CD4-positive, alpha-beta memory T cell (primary cell): ENCODE data around the gene LYL1. TPM values are rescaled to one million over a fixed set of nuclear protein-coding genes. Genes with fewer than 3 reads are reported as not detected.
A peak's percentile ranks its signal among the peaks of the same experiment; 100 is the strongest.

Experiments
- CTCF ChIA-PET: fragments of 350-600 bp; sonication (Branson Sonifier 250); formaldehyde crosslinking; loops from one replicate; lab custom pipeline; 2021; ENCODE audit warnings: inconsistent platforms; ENCODE audit not compliant: partially characterized antibody; lab: Charles Lee
- POLR2A ChIA-PET: fragments of 350-600 bp; sonication (Branson Sonifier 250); formaldehyde crosslinking; loops from one replicate; lab custom pipeline; 2021; ENCODE audit not compliant: partially characterized antibody; lab: Charles Lee
- DNase-seq, 5 donors: peaks; one replicate each; pipeline versions ENCODE4 v3.0.0 to v3.0.0-alpha.2; 2020 to 2022; ENCODE audit warnings: mixed read lengths in 1 of 5
- H3K27ac ChIP-seq: one replicate; pipeline ENCODE4 v1.7.0; 2013; ENCODE audit warnings: low read depth, low read length
- H3K27me3 ChIP-seq: 2 replicates; pipeline ENCODE4 v1.7.0; 2013; ENCODE audit warnings: mild to moderate bottlenecking, low read length, moderate library complexity; ENCODE audit not compliant: insufficient read depth
- H3K36me3 ChIP-seq: 2 replicates; pipeline ENCODE4 v1.7.0; 2013; ENCODE audit warnings: mild to moderate bottlenecking, low read length, moderate library complexity; ENCODE audit not compliant: insufficient read depth
- H3K4me1 ChIP-seq: 2 replicates; pipeline ENCODE4 v1.7.0; 2013; ENCODE audit warnings: mild to moderate bottlenecking, low read length, moderate library complexity; ENCODE audit not compliant: insufficient read depth
- H3K4me3 ChIP-seq, 2 donors: one replicate each; pipeline ENCODE4 v1.7.0; 2013; ENCODE audit warnings: low read length in 2 of 2, mild to moderate bottlenecking in 1 of 2
- H3K9me3 ChIP-seq, 2 donors: one replicate each; pipeline ENCODE4 v1.7.0; 2013; ENCODE audit warnings: low read length in 2 of 2, control low read depth in 1 of 2; ENCODE audit not compliant: control insufficient read depth in 1 of 2
- H3K27ac Mint-ChIP-seq, 7 donors: one replicate each; pipeline ENCODE4 v1.8.0; 2020 to 2021; ENCODE audit warnings: mixed read lengths in 7 of 7, mild to moderate bottlenecking in 6 of 7, inconsistent platforms in 3 of 7, moderate library complexity in 3 of 7
- H3K27me3 Mint-ChIP-seq, 2 donors: one replicate each; pipeline ENCODE4 v1.8.0; 2020 to 2021; ENCODE audit warnings: mixed read lengths in 2 of 2
- H3K36me3 Mint-ChIP-seq, 2 donors: one replicate each; pipeline ENCODE4 v1.8.0; 2020 to 2021; ENCODE audit warnings: mixed read lengths in 2 of 2, inconsistent platforms in 1 of 2, mild to moderate bottlenecking in 1 of 2
- H3K4me1 Mint-ChIP-seq, 4 donors: one replicate each; pipeline ENCODE4 v1.8.0; 2020 to 2021; ENCODE audit warnings: mixed read lengths in 4 of 4, mild to moderate bottlenecking in 1 of 4
- H3K4me3 Mint-ChIP-seq, 8 donors: one replicate each; pipeline ENCODE4 v1.8.0; 2020 to 2021; ENCODE audit warnings: mixed read lengths in 8 of 8, mild to moderate bottlenecking in 7 of 8, moderate library complexity in 6 of 8, inconsistent platforms in 3 of 8
- H3K9me3 Mint-ChIP-seq, 8 donors: one replicate each; pipeline ENCODE4 v1.8.0; 2020 to 2021; ENCODE audit warnings: mixed read lengths in 8 of 8, mild to moderate bottlenecking in 5 of 8, inconsistent platforms in 3 of 8, moderate library complexity in 1 of 8
- intact Hi-C: fragments of 100-400 bp; cut with micrococcal nuclease; formaldehyde crosslinking; loops from one replicate; pipeline ENCODE4 v1.15.1; 2023
- polyA plus RNA-seq, 2 donors: library from polyadenylated mRNA; unstranded; fragments of 300-500 nt; fragmentation: Illumina TruSeq; gene quantifications; one replicate each; pipeline ENCODE4 v1.2.3, GENCODE V29; 2021
- total RNA-seq, 2 experiments: library from RNA; stranded (reverse); gene quantifications; one replicate each; pipeline ENCODE4 v1.2.3, GENCODE V29; 2021

LYL1 gene
- total and polyA plus RNA-seq, 4 experiments from 2014 or later: 2.3 to 16.9 (median 12.8) TPM

DNA sequence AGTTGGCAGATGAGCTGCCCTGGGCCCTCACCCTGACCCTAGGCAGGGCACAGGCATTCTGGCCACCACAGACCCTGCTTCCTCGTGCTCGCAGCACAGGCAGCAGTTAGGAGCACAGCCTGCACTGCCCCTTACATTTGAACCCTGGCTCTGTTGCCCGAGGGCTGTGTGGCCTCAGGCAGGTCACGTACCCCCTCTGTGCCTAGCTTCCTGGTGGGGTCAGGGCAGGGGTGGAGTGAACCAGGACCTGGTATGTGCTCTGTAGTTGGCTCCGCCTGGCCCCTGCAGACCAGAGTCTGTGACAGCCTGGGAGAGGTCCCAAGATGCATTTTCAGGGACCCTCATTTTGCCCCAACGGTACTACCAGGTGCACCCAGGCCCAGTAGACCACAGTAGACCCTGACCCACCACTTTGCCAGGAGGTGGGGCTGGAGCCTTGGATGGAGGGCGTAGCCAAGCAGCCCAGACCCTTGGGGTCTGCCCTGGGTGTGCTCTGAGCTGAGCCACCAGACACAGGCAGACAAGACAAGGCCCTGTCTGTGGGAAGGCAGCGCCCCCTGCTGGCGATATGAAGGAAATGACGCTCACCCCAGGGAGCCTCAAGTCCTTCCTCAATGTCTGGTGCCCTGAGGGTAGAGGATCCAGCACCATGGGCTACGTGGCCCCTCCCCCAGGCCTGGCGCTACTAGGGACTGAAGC is 9.1 kb downstream of the LYL1 start:
- peaks cover 38% of the 10 kb centered on the region for H3K4me1 ChIP-seq
- H3K9me3 ChIP-seq: no peaks in the 10 kb centered on the region
- Mint-ChIP-seq H3K9me3 (no peaks in the 10 kb centered on the region), H3K27me3 (peaks cover 5 to 9% of the 10 kb centered on the region in 2 donors), H3K4me1 (peaks cover 11 to 37% (median 18%) of the 10 kb centered on the region in 4 donors), H3K36me3 (no peaks in the 10 kb centered on the region), H3K27ac (peak overlapping the region in 4 of 7 donors; percentile 24 to 68 (median 36)), H3K4me3 (peak overlapping the region in 2 of 8 donors; percentile 33 to 64)
- H3K27me3 ChIP-seq: peaks cover 15% of the 10 kb centered on the region
- peak; percentile 76 to 82 (median 78) for DNase-seq
- POLR2A ChIA-PET: interaction anchor here (0.8 to 5.0 kb wide), 10 partner anchors 9 to 208 kb away, joined by 3 to 42 read pairs (median 4); partner anchors contain the start of genes CALR, LYL1 and NACC1
- H3K36me3 ChIP-seq: no peaks in the 10 kb centered on the region
- no peak overlapping the region for H3K4me3 ChIP-seq
- intact Hi-C loops: loop anchor here (1.0 to 5.0 kb wide), 5 partner anchors 32 to 169 kb away; no protein-coding TSS in a partner anchor
- CTCF ChIA-PET: interaction anchor here (0.8 to 8.2 kb wide), 13 partner anchors 9 to 169 kb away, joined by 3 to 129 read pairs (median 4); no protein-coding TSS in a partner anchor
- no peak overlapping the region for H3K27ac ChIP-seq

DNA sequence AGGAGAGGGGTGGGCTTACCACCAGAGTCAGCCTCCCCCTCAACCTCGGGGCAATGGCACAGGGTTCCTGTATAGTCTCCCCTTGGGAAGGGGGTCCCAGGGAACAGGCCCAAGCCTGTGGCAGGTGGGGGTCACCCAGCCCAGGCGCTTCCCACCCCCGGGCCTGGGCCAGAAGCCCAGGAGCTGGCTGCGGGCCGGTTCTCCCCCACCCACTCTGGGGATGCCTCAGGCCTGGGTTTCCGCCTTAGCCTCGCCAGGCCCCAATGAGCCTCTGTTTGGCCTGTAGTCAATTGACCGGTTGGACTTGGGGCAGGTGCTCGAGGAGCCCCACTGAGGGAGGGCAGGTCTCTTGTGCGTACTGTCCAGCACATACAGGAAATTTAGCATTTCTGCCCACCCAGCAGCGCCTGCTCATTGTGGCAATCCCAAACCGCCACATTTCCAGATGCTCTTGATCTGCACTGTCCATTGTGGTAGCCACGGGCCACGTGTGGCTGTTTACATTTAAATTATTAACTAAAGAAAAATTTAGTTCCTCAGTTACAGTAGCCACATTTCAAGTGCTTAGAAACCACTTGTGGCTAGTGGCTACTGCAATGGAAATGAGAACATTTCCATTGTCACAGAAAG is 9.9 kb downstream of the LYL1 start:
- Mint-ChIP-seq H3K27me3 (peaks cover 5 to 6% of the 10 kb centered on the region in 2 donors), H3K9me3 (no peaks in the 10 kb centered on the region), H3K36me3 (no peaks in the 10 kb centered on the region), H3K27ac (peak overlapping the region in 1 of 7 donors; percentile 68), H3K4me3 (no peak overlapping the region), H3K4me1 (peaks cover 8 to 29% (median 15%) of the 10 kb centered on the region in 4 donors)
- no peak overlapping the region for H3K27ac ChIP-seq
- H3K9me3 ChIP-seq: no peaks in the 10 kb centered on the region
- intact Hi-C loops: loop anchor here (1.0 to 5.0 kb wide), 3 partner anchors 31 to 114 kb away; no protein-coding TSS in a partner anchor
- H3K4me3 ChIP-seq: no peak overlapping the region
- H3K27me3 ChIP-seq: peaks cover 15% of the 10 kb centered on the region
- H3K36me3 ChIP-seq: no peaks in the 10 kb centered on the region
- peak in 1 of 5 donors; percentile 21 for DNase-seq
- ChIA-PET CTCF (interaction anchor here (1.0 to 8.2 kb wide), 5 partner anchors 12 to 170 kb away, joined by 3 to 129 read pairs (median 40); no protein-coding TSS in a partner anchor), POLR2A (interaction anchor here (1.2 to 5.0 kb wide), 2 partner anchors 12 to 115 kb away, joined by 4 to 42 read pairs; no protein-coding TSS in a partner anchor)
- peaks cover 38% of the 10 kb centered on the region for H3K4me1 ChIP-seq

DNA sequence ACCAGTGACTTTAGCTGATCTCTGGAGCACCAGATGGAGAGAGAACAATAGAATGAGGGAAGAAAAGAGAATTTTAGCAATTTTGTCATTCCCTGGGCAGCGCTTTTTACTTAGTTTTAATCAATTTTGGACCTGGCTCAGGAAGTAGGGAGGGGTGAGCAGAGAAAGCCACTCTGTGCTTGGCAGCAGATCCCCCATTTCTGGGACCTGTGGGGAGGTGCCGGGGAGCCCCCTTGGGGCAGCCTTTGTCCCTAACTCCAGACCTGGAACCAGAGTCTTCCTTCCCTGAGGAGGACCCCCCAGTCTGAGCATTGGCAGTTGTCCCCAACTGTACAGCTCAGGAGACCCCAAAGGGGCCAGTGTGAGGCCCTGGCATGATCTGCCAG is 10.5 kb downstream of the LYL1 start:
- intact Hi-C loops: loop anchor here (5.0 kb wide), 1 partner anchor 60 kb away; no protein-coding TSS in a partner anchor
- H3K4me1 ChIP-seq: peaks cover 34% of the 10 kb centered on the region
- no peaks in the 10 kb centered on the region for H3K36me3 ChIP-seq
- DNase-seq: no peak
- Mint-ChIP-seq H3K9me3 (no peaks in the 10 kb centered on the region), H3K4me1 (peaks cover 7 to 26% (median 14%) of the 10 kb centered on the region in 4 donors), H3K27me3 (peaks cover 5% of the 10 kb centered on the region in 2 donors), H3K4me3 (no peak overlapping the region), H3K36me3 (no peaks in the 10 kb centered on the region), H3K27ac (no peak overlapping the region)
- no peak overlapping the region for H3K4me3 ChIP-seq
- H3K9me3 ChIP-seq: no peaks in the 10 kb centered on the region
- POLR2A ChIA-PET: no interaction called here
- CTCF ChIA-PET: interaction anchor here (1.3 to 8.2 kb wide), 3 partner anchors 12 to 113 kb away, joined by 4 to 129 read pairs (median 51); no protein-coding TSS in a partner anchor
- H3K27ac ChIP-seq: no peak overlapping the region
- H3K27me3 ChIP-seq: peaks cover 12% of the 10 kb centered on the region

DNA sequence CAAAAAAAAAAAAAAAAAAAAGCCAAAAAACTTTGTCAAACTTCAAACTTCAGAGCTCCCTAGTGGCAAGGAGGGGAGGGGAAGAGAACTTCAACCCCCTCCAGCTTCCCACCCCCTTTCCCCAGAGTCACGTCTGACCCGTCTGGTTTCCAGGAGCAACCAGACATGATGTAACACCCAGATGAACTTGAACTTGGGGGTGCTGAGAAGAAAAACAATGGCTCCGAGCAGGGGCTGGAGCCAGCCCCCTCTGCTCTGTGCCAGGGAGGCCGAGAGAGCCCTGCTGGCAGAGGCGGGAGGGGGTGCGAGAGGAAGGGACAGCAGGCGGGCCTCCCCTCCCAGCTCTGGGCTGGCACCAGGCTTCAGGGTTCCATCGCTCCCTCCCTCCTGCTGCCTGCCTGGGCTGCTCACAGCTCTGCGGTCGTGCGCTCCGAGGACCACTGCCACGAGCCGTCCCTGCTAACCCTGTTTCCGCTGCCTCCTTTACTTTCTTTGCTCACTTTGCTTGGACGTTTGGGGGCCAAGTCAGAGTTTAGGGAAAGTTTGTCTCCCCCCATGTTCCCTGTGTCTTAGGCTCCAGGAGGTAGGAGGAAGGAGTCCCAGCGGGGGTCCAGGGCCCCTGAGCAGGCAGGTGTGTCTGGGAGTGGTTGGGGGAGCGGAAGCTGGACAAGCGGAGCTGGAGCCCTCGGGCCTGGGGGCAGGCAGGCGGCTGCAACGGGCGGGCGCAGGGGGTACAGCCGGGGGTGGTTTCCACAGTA is 11.1 kb downstream of the LYL1 start:
- Mint-ChIP-seq H3K4me3 (no peak overlapping the region), H3K9me3 (no peaks in the 10 kb centered on the region), H3K27ac (no peak overlapping the region), H3K36me3 (no peaks in the 10 kb centered on the region), H3K27me3 (peaks cover 2 to 3% of the 10 kb centered on the region in 2 donors), H3K4me1 (peaks cover 5 to 22% (median 11%) of the 10 kb centered on the region in 4 donors)
- CTCF ChIA-PET: interaction anchor here (0.6 to 8.2 kb wide), 6 partner anchors 12 to 113 kb away, joined by 3 to 129 read pairs (median 4); no protein-coding TSS in a partner anchor
- Histone ChIP-seq H3K27ac (no peak overlapping the region), H3K27me3 (peaks cover 6% of the 10 kb centered on the region), H3K9me3 (no peaks in the 10 kb centered on the region), H3K36me3 (no peaks in the 10 kb centered on the region), H3K4me3 (no peak overlapping the region), H3K4me1 (peaks cover 29% of the 10 kb centered on the region)
- POLR2A ChIA-PET: no interaction called here
- intact Hi-C loops: loop anchor here (5.0 kb wide), 1 partner anchor 59 kb away; no protein-coding TSS in a partner anchor
- peak in 1 of 5 donors; percentile 32 for DNase-seq

DNA sequence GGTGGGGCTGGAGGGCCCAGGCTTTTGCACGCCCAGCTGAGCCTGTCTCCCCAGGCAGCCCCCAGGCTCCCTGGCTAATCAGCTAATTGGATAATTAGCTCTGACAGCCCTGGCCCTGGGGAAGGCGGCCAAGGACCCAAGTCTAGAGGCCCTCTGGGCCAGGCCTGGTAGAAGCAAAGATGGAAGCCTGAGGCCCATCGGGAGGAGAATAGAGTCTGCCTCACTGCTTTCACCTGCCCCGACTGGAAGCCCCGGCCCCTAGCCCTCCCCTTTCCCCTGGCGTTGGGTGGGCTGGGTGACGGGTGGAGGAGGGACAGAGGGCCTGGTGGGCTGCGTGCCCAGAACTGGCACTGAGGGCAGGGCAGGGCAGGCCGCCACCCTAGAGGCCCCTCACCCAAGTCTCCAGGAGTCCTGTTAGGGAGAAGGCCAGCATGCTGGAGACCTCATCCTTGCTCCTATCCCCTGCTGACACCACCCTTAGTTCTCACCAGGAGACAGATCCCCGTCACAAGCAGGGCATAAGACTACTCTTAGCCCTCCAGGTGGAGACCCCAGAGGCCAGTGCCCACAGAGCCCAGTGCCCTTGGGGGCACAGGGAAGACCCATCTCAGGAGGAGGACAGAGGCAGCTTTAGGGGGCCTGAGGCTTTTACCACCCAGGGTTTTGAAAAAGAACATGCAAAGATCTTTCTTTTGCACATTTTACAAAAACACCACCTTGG is 12.0 kb downstream of the LYL1 start:
- Mint-ChIP-seq H3K9me3 (no peaks in the 10 kb centered on the region), H3K27ac (peak overlapping the region in 1 of 7 donors; percentile 56), H3K4me3 (no peak overlapping the region), H3K36me3 (no peaks in the 10 kb centered on the region), H3K4me1 (peaks cover 4 to 20% (median 6%) of the 10 kb centered on the region in 4 donors), H3K27me3 (peaks cover 0 to 5% of the 10 kb centered on the region in 2 donors)
- Histone ChIP-seq H3K27me3 (no peaks in the 10 kb centered on the region), H3K4me3 (no peak overlapping the region), H3K9me3 (no peaks in the 10 kb centered on the region), H3K36me3 (no peaks in the 10 kb centered on the region), H3K27ac (no peak overlapping the region), H3K4me1 (peaks cover 20% of the 10 kb centered on the region)
- CTCF ChIA-PET: interaction anchor here (1.0 to 8.2 kb wide), 4 partner anchors 13 to 112 kb away, joined by 3 to 129 read pairs (median 28); no protein-coding TSS in a partner anchor
- intact Hi-C loops: loop anchor here (5.0 kb wide), 1 partner anchor 58 kb away; no protein-coding TSS in a partner anchor
- peak in 1 of 5 donors; percentile 16 for DNase-seq
- POLR2A ChIA-PET: no interaction called here

DNA sequence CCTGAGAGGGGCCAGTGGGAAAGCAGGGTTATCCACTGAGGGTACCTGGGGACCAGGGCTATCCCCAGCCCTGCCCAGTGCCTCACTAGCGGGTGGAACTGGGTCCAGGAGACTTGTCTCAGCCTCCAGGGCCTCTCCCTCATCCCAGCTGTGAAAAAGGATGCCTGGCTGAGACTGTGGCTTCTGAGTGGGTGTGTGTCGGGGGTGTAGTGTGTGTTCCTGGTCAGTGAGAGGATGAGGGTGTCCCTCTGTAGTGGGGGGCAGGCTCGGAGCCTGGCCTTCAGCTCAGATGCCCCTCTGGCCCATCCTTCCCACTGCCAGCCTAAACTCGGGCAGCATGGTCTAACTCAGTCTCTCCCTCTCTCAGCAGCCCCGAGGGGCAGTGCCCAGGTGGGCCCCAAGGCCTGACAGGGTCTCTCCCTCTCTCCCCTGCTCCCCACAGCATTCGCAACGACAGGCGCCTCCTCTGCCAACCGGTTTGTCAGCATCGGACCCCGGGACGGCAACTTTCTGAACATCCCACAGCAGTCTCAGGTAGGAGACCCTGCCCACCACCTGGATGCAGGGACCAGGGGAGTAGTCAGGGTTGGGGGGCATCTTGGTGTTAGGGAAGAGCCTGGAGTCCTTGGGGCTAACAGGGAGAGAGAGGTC is 12.7 kb downstream of the LYL1 start:
- H3K4me1 Mint-ChIP-seq: peaks cover 4 to 21% (median 10%) of the 10 kb centered on the region in 4 donors
- Histone ChIP-seq H3K27me3 (no peaks in the 10 kb centered on the region), H3K4me3 (no peak overlapping the region), H3K9me3 (no peaks in the 10 kb centered on the region), H3K36me3 (no peaks in the 10 kb centered on the region), H3K27ac (no peak overlapping the region), H3K4me1 (peaks cover 13% of the 10 kb centered on the region)
- H3K27ac Mint-ChIP-seq: no peak overlapping the region
- peaks cover 0 to 5% of the 10 kb centered on the region in 2 donors for H3K27me3 Mint-ChIP-seq
- DNase-seq: peak in 1 of 5 donors; percentile 30
- no peaks in the 10 kb centered on the region for H3K9me3 Mint-ChIP-seq
- intact Hi-C loops: loop anchor here (5.0 kb wide), 1 partner anchor 58 kb away; no protein-coding TSS in a partner anchor
- ChIA-PET CTCF (interaction anchor here (8.0 to 8.2 kb wide), 2 partner anchors 29 to 111 kb away, joined by 51 to 129 read pairs; no protein-coding TSS in a partner anchor), POLR2A (no interaction called here)
- no peak overlapping the region for H3K4me3 Mint-ChIP-seq
- H3K36me3 Mint-ChIP-seq: no peaks in the 10 kb centered on the region
